GM12864 (cell line): Measurements from ENCODE around the gene SEC14L2.

ENCODE experiments used
- DNase-seq: peaks from one replicate; pipeline ENCODE4 v3.0.0-alpha.2; 2011; ENCODE audit warnings: low read depth
- H3K4me3 ChIP-seq: 2 replicates; pipeline ENCODE4 v1.5.1; 2011; ENCODE audit warnings: mild to moderate bottlenecking, low read depth, low read length, control low read depth
- TF ChIP-seq, protein P1 (sequence below): IDR thresholded peaks from 2 replicates; pipeline ENCODE4 v1.5.1; 2011; ENCODE audit warnings: low read depth, mild to moderate bottlenecking, moderate library complexity, low read length, control low read depth, inconsistent platforms; ENCODE audit errors: missing control alignments

The SEC14L2 gene

GRCh38 chr22:30373331-30374325 lies 23.2 kb upstream of the SEC14L2 start:
- no peak for DNase-seq
- TF ChIP-seq, protein P1, sequence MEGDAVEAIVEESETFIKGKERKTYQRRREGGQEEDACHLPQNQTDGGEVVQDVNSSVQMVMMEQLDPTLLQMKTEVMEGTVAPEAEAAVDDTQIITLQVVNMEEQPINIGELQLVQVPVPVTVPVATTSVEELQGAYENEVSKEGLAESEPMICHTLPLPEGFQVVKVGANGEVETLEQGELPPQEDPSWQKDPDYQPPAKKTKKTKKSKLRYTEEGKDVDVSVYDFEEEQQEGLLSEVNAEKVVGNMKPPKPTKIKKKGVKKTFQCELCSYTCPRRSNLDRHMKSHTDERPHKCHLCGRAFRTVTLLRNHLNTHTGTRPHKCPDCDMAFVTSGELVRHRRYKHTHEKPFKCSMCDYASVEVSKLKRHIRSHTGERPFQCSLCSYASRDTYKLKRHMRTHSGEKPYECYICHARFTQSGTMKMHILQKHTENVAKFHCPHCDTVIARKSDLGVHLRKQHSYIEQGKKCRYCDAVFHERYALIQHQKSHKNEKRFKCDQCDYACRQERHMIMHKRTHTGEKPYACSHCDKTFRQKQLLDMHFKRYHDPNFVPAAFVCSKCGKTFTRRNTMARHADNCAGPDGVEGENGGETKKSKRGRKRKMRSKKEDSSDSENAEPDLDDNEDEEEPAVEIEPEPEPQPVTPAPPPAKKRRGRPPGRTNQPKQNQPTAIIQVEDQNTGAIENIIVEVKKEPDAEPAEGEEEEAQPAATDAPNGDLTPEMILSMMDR: no peak
- H3K4me3 ChIP-seq: no peak overlapping the region

GRCh38 chr22:30375312-30375849 lies 21.4 kb upstream of the SEC14L2 start:
- TF ChIP-seq, protein P1: no peak
- no peak overlapping the region for H3K4me3 ChIP-seq
- no peak for DNase-seq

DNA sequence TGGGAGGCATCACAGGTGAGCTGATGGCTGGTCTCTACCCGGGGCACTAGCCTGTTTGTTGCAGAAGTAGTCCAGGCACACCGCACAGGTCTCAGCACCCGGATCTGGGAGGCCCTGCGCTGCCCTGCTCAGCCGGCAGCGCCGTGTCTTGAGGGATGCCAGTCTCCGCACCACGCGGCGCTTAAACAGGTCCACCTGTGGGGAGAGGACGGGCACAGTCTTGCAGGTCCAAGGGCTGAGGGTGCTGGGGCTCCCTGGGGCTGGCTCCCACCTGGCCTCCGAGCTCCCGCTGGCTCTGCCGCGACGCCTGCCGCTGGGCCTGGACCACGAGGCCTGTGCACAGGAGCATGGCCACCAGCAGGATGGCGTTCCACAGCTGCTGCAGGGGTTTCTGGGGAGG lies 16.8 kb upstream of the SEC14L2 start:
- no peak for DNase-seq
- H3K4me3 ChIP-seq: no peak overlapping the region
- TF ChIP-seq, protein P1: no peak

DNA sequence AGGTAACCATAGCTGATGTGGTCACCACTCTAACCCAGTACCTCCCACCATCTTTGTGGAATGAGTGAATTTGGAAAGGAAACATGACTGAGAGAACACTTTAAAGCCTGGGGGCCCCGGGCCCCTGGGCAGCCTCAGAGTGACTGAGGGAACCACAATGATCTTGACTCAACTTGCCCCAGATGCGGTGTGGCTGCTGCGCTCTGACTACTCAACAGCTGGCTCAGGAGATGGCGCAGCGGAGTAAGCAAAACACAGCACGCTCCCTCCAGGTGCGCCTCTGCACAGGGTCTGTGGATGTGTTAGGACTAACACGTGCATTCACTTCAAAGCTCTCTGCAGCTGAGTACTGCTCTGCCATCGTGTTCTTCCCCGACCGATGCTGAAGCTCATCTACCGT lies 15.6 kb upstream of the SEC14L2 start:
- DNase-seq: no peak
- TF ChIP-seq, protein P1: no peak
- H3K4me3 ChIP-seq: no peak overlapping the region

DNA sequence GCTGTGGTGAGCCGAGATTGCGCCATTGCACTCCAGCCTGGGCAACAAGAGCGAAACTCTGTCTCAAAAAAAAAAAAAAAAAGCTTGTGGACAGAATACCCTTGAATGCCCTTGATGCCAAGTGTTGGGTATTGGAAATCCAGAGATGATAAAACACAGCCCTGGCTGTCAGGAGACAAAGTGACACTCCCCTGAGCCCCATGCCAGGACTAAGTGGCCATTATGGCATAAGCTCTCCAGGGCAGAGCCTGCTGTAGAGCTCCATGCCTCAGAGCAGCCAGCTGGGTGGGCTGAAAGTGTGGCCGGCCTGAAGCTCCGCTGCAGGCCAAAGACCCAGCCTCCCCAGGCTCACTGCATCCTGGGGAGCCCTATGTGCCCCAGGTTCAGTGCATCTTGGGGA lies 14.5 kb upstream of the SEC14L2 start:
- DNase-seq: no peak
- H3K4me3 ChIP-seq: no peak overlapping the region
- TF ChIP-seq, protein P1: no peak

- H3K4me3 ChIP-seq: no peak overlapping the region
- TF ChIP-seq, protein P1: no peak
- no peak for DNase-seq
Observed at GRCh38 chr22:30383061-30383460, 13.8 kb upstream of the SEC14L2 start.

DNA sequence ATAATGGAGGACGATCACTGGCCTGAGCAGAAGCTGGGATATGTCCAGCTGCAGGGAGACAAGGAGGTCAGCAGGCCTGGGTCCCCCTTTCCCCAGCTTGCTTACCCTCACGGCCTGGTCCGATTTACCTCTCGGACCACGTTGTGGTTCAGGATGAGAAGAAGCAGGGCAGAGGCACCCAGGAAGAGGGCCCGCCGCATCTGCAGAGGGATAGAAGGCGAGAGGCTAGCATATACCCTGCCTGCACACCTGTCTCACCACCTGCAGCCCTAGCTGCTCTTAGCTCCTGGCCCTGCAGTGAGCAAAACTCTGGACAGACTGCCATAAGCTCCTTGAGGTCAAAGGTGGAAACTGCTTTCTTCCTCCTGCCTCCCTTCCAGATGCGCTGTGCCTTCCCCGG lies 10.9 kb upstream of the SEC14L2 start:
- no peak for DNase-seq
- TF ChIP-seq, protein P1: no peak
- H3K4me3 ChIP-seq: no peak overlapping the region
